ENCODE data around the gene IRF2.

Gene IRF2

GRCh38 chr4:184419976-184420375 is 54.4 kb downstream of the IRF2 start:
- DNase-seq, result no peak
- intact Hi-C loops (cut with DNase I), result no loop called here

DNA sequence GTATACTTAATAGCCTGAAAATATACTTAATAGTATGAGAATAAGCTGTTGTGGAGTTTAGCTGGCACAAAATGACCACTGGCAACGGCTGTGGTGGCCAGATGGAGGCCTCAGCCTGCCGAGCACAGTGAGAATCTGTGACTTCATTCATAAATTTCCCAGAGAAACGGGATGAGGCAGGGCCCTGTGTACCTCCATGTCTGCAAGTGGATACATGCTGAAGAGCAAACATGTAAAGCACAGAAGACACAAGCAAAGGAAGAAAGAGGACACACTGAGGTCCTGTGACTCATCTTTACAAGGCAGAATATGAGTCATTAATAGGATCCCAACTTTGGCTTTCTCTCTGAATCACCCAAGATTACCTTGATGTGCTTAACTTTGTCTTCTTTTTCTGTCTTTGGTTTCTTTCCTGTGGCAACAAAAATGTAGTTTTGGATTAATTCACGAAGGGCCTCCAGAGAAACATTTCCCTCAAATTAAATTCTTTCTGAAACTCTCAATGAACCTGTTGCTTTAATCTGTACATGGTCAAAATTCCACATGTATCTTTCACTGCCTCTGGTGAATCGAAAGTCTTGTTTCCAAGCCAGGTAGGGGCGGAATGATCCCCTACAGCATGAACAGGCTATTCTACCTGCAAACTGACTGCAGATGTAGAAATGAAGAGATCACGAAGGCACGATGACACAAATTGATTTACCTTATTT is 56.4 kb downstream of the IRF2 start:
- intact Hi-C loops (cut with DNase I), result no loop called here
- DNase-seq, result peak in 35 of 42 donors; percentile 31 to 78 (median 50)

- intact Hi-C loops (cut with DNase I), result no loop called here
- DNase-seq, result peak in 1 of 42 donors; percentile 42
Measured at GRCh38 chr4:184416913-184417734, 57.2 kb downstream of the IRF2 start.

DNA sequence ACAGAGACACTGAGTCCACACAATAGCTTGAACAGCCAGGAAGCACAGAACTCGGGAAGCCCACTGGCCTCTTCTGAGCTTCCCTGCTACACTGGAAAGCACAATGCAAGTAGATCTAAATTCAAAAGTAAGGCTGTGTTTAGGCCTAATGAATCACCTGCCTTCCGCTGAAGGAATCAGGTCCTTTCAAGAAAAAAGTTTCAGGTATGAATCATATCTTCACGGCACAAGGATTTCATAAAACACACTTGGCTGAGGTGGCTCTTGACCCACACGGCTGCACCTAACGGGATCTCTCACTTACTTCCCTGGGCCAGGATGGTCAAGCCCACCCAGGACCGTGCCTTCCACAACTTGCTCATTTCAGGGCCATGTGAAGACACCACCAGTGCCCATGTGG is 59.3 kb downstream of the IRF2 start:
- intact Hi-C loops (cut with DNase I), result no loop called here
- DNase-seq, result no peak

DNA sequence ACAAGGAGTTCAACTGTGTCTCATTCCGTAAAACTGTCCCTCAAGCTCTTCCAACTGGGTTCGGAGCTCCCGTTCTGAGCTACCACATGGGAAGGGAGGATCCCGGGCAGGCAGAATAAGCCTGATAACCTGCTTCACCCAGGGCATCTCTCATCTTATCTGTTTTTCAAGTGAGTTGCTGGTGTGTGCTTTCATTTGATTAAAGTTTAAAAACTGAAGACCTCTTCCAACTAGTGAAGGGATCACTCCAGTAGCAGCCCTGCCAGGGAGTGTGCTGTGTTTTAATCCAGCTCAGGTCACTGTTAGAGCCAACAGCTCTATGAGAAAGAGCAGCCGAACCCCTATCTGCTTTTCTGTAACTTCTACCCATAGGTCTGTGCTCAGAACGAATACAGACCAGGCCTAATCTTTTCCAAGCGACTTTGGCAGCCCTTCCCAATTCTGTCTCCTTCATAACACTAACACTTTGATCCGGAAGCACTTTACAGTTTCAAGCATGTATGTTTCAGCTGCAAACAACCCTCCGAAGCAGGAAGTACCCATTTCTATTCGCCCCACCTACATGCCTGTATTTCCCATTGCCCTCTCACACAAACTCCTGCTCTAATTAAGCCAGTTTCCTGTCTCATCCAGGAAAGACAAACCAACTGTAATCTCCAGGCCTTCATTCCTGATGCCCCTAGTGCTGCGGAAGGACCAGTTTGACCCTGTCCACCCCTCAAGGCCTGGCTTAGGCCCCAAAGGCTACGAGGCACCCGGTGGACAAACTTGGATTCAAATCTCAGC is 60.9 kb downstream of the IRF2 start:
- no peak for DNase-seq
- intact Hi-C loops (cut with DNase I), result no loop called here

- intact Hi-C loops (cut with DNase I), result no loop called here
- no peak for DNase-seq
Measured at GRCh38 chr4:184410748-184411147, 63.6 kb downstream of the IRF2 start.

- intact Hi-C loops (cut with DNase I), result no loop called here
- no peak for DNase-seq
Measured at GRCh38 chr4:184409911-184410692, 64.2 kb downstream of the IRF2 start.

GRCh38 chr4:184409502-184409901 is 64.8 kb downstream of the IRF2 start:
- no peak for DNase-seq

DNA sequence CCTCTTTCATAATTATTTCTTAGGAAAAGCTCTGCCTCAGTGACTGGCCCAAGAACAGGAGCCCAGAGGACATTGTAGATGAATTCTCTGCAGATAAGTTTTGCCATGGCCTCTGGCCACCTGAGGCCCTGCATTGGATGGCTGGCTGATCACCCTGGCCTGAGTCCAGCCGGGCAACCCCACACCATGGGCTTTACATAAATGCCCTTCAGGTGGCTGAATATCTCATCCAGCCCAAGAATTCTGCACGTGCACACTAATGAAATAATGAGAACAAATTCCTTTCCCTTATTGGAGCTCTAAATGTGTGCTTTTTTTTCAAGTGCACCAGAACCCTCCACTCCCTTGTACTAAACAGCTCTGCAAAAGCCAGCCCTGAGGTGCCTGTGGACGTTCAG is 65.7 kb downstream of the IRF2 start:
- intact Hi-C loops (cut with DNase I), result no loop called here
- DNase-seq, result no peak

More at GRCh38 chr4:184409502-184409901, 64.8 kb downstream of the IRF2 start:
- intact Hi-C loops (cut with DNase I), result no loop called here

DNA sequence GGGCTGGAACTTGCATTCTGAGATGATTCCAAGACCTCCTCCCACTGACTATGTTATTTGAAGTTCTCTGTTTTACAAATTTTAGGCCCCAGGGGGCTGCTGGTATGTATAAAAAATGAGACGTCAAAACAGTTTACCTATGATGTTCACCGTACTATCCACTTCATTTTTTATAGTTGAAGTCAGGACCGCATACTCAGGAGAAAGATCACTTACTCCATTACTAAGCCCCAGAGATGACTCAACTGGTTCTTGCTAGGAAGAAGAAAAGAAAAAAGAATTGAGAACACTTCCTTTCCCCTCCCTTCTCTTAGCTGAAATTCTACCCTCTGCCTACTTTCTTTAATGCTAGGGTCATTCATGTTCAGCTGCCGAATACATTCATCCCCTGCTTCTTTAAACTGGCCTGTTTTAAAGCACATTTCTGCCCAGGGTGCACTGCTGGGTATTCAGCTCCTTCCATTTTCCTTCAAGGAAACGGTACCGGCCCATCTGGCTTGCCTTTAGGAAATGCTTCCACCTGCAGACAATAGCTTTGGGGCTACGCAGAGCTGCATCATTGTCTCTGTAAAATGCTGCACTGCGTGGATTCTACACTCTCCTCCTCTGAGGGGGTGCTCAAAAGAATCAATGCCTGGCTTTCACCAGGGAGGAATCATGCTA is 66.2 kb downstream of the IRF2 start:
- intact Hi-C loops (cut with DNase I), result no loop called here
- DNase-seq, result no peak

DNA sequence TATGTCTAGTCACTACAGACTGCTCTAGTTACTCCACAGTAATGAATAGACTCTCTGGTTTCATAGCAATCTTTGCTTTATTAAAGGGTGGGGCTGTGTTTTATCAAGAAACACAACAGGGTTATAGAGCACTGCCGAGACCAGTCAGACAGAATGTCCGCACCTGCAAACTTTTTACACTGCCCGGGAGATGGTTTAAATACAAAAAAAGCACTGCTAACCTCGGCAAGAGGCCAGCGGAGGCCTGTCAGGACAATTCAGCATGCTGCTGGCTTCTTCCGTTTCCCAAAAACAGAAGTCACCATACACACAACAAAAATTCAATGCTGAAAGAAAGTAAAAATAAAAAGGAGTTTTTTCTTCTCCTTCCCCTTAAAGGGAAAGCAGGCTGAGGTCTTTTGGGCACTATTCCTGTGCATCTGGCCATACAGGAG is 67.4 kb downstream of the IRF2 start:
- intact Hi-C loops (cut with DNase I), result no loop called here
- peak in 7 of 42 donors; percentile 36 to 57 (median 45) for DNase-seq

DNA sequence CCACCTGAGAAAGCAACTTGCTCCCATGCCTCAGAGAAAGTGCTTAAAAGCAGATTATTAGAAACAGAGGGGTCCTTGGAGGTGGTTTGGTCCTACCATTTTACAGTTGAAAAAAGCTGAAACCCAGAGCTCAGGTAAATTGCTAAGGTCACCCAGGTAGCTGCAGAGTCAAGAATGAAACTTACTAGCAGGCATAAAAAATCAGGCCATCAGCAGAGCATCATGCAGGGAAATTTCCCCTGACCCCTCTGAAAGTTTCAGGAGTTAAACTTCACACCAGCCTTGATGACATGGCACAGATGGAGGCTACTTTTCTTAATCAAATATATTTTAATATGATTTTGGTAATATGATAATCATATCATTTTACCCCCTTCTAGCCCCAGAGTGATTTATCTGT is 70.3 kb downstream of the IRF2 start:
- no peak for DNase-seq
- intact Hi-C loops (cut with DNase I), result no loop called here

GRCh38 chr4:184403384-184403781 is 71.0 kb downstream of the IRF2 start:
- intact Hi-C loops (cut with DNase I), result no loop called here

DNA sequence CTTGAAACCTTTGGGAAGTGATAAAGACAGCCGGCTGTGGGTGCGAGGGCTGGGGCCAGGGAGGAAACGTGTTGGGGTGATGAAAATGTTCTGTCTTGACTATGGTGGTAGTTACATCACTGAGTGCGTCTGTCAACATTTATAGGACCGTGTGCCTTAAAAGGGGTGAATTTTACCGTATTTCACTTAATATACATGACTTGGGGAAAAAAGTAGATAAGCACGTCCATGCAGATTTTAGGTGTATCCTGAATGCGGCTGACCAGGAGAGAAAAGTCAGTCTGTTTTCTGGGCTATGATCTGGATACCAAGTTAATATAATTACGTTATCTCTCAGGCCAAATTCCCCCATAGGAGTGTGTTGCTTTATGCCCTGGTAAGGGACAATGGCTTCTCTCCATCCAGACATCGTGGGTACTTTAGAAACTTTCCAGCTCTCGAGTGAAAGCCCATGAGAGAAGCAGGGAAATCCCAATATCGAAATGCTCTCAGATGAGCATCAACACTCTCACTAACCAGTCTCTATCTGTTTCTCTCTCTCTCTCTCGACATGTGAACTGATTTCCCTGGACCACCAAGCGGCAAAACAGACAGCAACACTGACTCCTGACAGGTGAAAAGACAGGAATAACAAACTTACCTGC is 71.5 kb downstream of the IRF2 start:
- intact Hi-C loops (cut with DNase I), result no loop called here
- DNase-seq, result no peak

More at GRCh38 chr4:184403384-184403781, 71.0 kb downstream of the IRF2 start:
- no peak for DNase-seq

GRCh38 chr4:184402239-184402638 is 72.1 kb downstream of the IRF2 start:
- intact Hi-C loops (cut with DNase I), result no loop called here

DNA sequence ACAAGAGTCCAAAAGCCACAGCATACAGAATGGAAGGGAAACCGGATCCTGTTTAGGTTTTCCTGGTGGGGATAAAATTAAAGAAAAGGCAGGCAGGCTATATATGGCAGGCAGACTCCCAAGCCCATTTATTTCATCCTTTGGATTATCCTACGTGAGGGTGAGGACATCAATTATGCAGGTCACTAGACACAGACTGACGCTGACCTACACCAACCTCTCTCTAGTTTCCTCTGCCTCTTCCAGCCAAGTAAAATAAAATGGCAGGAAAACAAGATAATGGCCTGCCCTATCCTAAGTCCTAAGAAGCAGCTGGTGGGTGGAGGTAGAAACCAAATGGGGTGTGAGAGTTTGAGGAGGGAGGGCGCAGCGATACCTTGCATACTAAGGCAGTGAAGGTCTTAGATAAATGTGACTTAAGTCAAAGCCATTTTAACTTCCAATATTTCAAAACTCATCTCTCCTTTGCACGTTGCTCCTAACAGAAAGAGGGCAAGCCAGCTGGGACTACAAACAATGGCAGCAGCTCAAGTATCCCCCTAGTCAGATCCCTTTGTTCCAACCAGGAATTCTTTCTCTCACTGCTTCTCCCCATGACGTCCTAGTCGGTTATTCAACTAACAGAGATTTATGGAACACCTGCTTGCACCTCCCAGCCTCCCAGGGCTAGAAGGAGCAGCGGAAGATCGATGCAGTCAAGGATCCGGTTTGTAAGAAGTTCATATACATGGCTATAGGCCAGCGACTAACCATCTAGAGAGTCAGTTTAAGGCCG is 72.8 kb downstream of the IRF2 start:
- intact Hi-C loops (cut with DNase I), result no loop called here
- no peak for DNase-seq

More at GRCh38 chr4:184402239-184402638, 72.1 kb downstream of the IRF2 start:
- no peak for DNase-seq

GRCh38 chr4:184400891-184401290 is 73.5 kb downstream of the IRF2 start:
- intact Hi-C loops (cut with DNase I), result no loop called here
- no peak for DNase-seq
